ENCODE measurements around the gene YIPF1.

- TF ChIP-seq CTCF (IDR thresholded peaks at IDR 0.05) (no peak), EP300 (IDR thresholded peaks at IDR 0.05) (no peak)
Measured at GRCh38 chr1:53893999-53894636, 4.5 kb upstream of the YIPF1 start, which contains the start of gene DIO1.

All from suprapubic skin (tissue), 3 donors.